HepG2 (cell line): ENCODE results near the gene TAPBP. TPM values are rescaled to one million over a fixed set of nuclear protein-coding genes. Genes with fewer than 3 reads are reported as not detected.

Source experiments
- ATF7-NPFF ChIP-seq: sonication (generic); formaldehyde crosslinking; IDR thresholded peaks from 2 replicates; pipeline ENCODE4 v1.8.1; 2023; ENCODE audit warnings: mild to moderate bottlenecking, low read depth, missing genetic modification reagents, moderate library complexity
- CCAR2 ChIP-seq: fragments of 200-400 bp; formaldehyde crosslinking; optimal IDR thresholded peaks from 2 replicates; pipeline ENCODE3; 2018; ENCODE audit warnings: low read depth, mild to moderate bottlenecking, low read length, moderate library complexity
- DMAP1 ChIP-seq: IDR thresholded peaks from 2 replicates; pipeline ENCODE4 v1.6.1; 2016
- ISL2 ChIP-seq: sonication (generic); formaldehyde crosslinking; IDR thresholded peaks from 2 replicates; pipeline ENCODE4 v1.5.0; 2020; ENCODE audit warnings: missing genetic modification reagents
- KLF11 ChIP-seq: IDR thresholded peaks from 2 replicates; pipeline ENCODE4 v1.6.1; 2016; ENCODE audit warnings: missing compliant biosample characterization
- NR0B2 ChIP-seq: sonication (generic); formaldehyde crosslinking; IDR thresholded peaks from 2 replicates; pipeline ENCODE4 v1.4.0; 2020; ENCODE audit warnings: mild to moderate bottlenecking, missing genetic modification reagents
- PLRG1 ChIP-seq: fragments of 450-650 bp; conservative IDR thresholded peaks from 2 replicates; pipeline ENCODE4 v1.6.1; 2016
- RBM39 ChIP-seq: fragments of 200-400 bp; formaldehyde crosslinking; IDR thresholded peaks from one replicate; pipeline ENCODE4 v1.6.1; 2018; ENCODE audit warnings: antibody characterized with exemption, mild to moderate bottlenecking, low read depth, low read length; ENCODE audit not compliant: poor library complexity, severe bottlenecking
- ZBTB26 ChIP-seq: IDR thresholded peaks from 2 replicates; pipeline ENCODE4 v1.6.1; 2016; ENCODE audit warnings: missing compliant biosample characterization, missing genetic modification reagents, borderline replicate concordance
- ZBTB33 ChIP-seq: sonication (generic); formaldehyde crosslinking; IDR thresholded peaks from 2 replicates; pipeline ENCODE4 v1.4.0; 2020; ENCODE audit warnings: missing genetic modification reagents
- ZNF12 ChIP-seq: sonication (generic); formaldehyde crosslinking; IDR thresholded peaks from 2 replicates; pipeline ENCODE4 v1.5.0; 2020; ENCODE audit warnings: missing genetic modification reagents
- ZNF143 ChIP-seq: sonication (generic); formaldehyde crosslinking; IDR thresholded peaks from 2 replicates; pipeline ENCODE4 v1.4.0; 2020; ENCODE audit warnings: missing genetic modification reagents
- ZNF225 ChIP-seq: sonication (generic); formaldehyde crosslinking; IDR thresholded peaks from 2 replicates; pipeline ENCODE4 v1.4.0; 2020; ENCODE audit warnings: mild to moderate bottlenecking, missing genetic modification reagents
- ZNF318 ChIP-seq: sonication (generic); formaldehyde crosslinking; IDR thresholded peaks from 2 replicates; pipeline ENCODE4 v1.4.0; 2020; ENCODE audit warnings: mild to moderate bottlenecking, missing genetic modification reagents
- ZNF788 ChIP-seq: sonication (generic); formaldehyde crosslinking; IDR thresholded peaks from 2 replicates; pipeline ENCODE4 v1.5.0; 2020; ENCODE audit warnings: mild to moderate bottlenecking, missing genetic modification reagents, borderline replicate concordance
- ZNF879 ChIP-seq: sonication (generic); formaldehyde crosslinking; IDR thresholded peaks from 2 replicates; pipeline ENCODE4 v1.8.1; 2023; ENCODE audit warnings: missing genetic modification reagents
- polyA plus RNA-seq, 8 experiments: library from polyadenylated mRNA; depleted of rRNA in 3 of 8; stranded (reverse) in 7 of 8; unstranded in 1 of 8; fragments of >200 nt; fragmentation: Illumina TruSeq in 4 of 8; extraction: Trizol in 4 of 8; gene quantifications; 2 replicates each; pipeline versions ENCODE4 v1.2.1 to v1.2.3, GENCODE V29; 2011 to 2016; ENCODE audit warnings: low read depth in 4 of 8, missing spikeins in 1 of 8, mixed read lengths in 1 of 8; ENCODE audit not compliant: insufficient read depth in 1 of 8
- total RNA-seq, 5 experiments: library from RNA; depleted of rRNA; stranded (reverse); fragments of >200 nt; fragmentation: Illumina TruSeq; extraction: Trizol; gene quantifications; 2 replicates each; pipeline ENCODE4 v1.2.3, GENCODE V29; 2016; ENCODE audit warnings: low read depth in 1 of 5

TAPBP gene
- total and polyA plus RNA-seq, 2 of the 13 experiments (the other 11 are each of a cell fraction or from before 2014, with no cell fraction given): 27.4 to 32.3 TPM

- TF ChIP-seq ZNF12 (CRISPR knock-in tag): no peak
- no peak for TF ChIP-seq ZNF318 (CRISPR knock-in tag)
- TF ChIP-seq ZNF879 (CRISPR knock-in tag): no peak
- no peak for TF ChIP-seq NR0B2 (CRISPR knock-in tag)
- TF ChIP-seq ZBTB26 (CRISPR knock-in tag): no peak
- TF ChIP-seq KLF11: no peak
- no peak for TF ChIP-seq DMAP1 (CRISPR knock-in tag)
- 0 out of 2 replicates have a peak, but pooled peaks have one; percentile 34 for TF ChIP-seq ZNF225
- no peak for TF ChIP-seq ZNF143 (CRISPR knock-in tag)
- TF ChIP-seq ZBTB33 (CRISPR knock-in tag): peak; percentile 42; the same call in 1 of the 2 replicates
- TF ChIP-seq ISL2 (CRISPR knock-in tag): no peak
- no peak for TF ChIP-seq CCAR2
- TF ChIP-seq ZNF788 (CRISPR knock-in tag): no peak
- no peak for TF ChIP-seq ATF7-NPFF
- no peak for TF ChIP-seq PLRG1
- peak; percentile 43 for TF ChIP-seq RBM39
Observed at GRCh38 chr6:33280539-33280938, 33.3 kb downstream of the TAPBP start (continued).
